Right renal pelvis (tissue), 4 donors: ENCODE data around the gene SLC6A18. TPM values are rescaled to one million over a fixed set of nuclear protein-coding genes. Genes with fewer than 3 reads are reported as not detected.

Experiments
- DNase-seq, 4 donors: peaks; one replicate each; pipeline ENCODE4 v3.0.0-alpha.2; 2013; ENCODE audit warnings: low read depth in 4 of 4, low spot score in 3 of 4, missing footprints in 1 of 4
- polyA plus RNA-seq, 4 donors: library from polyadenylated mRNA; unstranded; fragments of 120-200 nt; gene quantifications; one replicate each; pipeline ENCODE4 v1.2.1, GENCODE V29; 2013; ENCODE audit not compliant: insufficient read length in 4 of 4

SLC6A18 gene
- 1 to 10 TPM in 3 of 4 donors, under 1 TPM in 1; 0.24 to 3.9 (median 1.6) TPM for polyA plus RNA-seq

GRCh38 chr5:1225081-1225480 is at the start of gene SLC6A18:
SLC6A18 (plus strand) TSS chr5:1225381; CDS start chr5:1225478, 97 bp downstream.
- no peak for DNase-seq

GRCh38 chr5:1175801-1176472 is 49.2 kb upstream of the SLC6A18 start:
- no peak for DNase-seq

GRCh38 chr5:1176473-1177391 is 48.4 kb upstream of the SLC6A18 start:
- DNase-seq: no peak

- DNase-seq: no peak
Measured at GRCh38 chr5:1177826-1178528, 47.2 kb upstream of the SLC6A18 start.

GRCh38 chr5:1178529-1179382 is 46.4 kb upstream of the SLC6A18 start:
- DNase-seq: no peak

- no peak for DNase-seq
Measured at GRCh38 chr5:1179383-1179715, 45.8 kb upstream of the SLC6A18 start.

GRCh38 chr5:1180096-1180495 is 45.1 kb upstream of the SLC6A18 start:
- no peak for DNase-seq

GRCh38 chr5:1180841-1181271 is 44.3 kb upstream of the SLC6A18 start:
- no peak for DNase-seq

- DNase-seq: no peak
Measured at GRCh38 chr5:1181451-1182359, 43.5 kb upstream of the SLC6A18 start.

- DNase-seq: no peak
Measured at GRCh38 chr5:1182360-1182632, 42.9 kb upstream of the SLC6A18 start.

- DNase-seq: no peak
Measured at GRCh38 chr5:1182633-1183423, 42.4 kb upstream of the SLC6A18 start.

GRCh38 chr5:1183424-1184162 is 41.6 kb upstream of the SLC6A18 start:
- DNase-seq: no peak

- DNase-seq: no peak
Measured at GRCh38 chr5:1184163-1184470, 41.1 kb upstream of the SLC6A18 start.

- no peak for DNase-seq
Measured at GRCh38 chr5:1184481-1184880, 40.7 kb upstream of the SLC6A18 start.

GRCh38 chr5:1185038-1185627 is 40.0 kb upstream of the SLC6A18 start:
- DNase-seq: no peak

GRCh38 chr5:1185629-1186350 is 39.4 kb upstream of the SLC6A18 start:
- no peak for DNase-seq
